ENCODE results near the gene WRAP73. TPM values are rescaled to one million over a fixed set of nuclear protein-coding genes. Genes with fewer than 3 reads are reported as not detected.

The WRAP73 gene
- total RNA-seq, 1 donor, result 28.0 TPM

- no peak for DNase-seq (ENCODE audit: low read depth in 2 of 3, low spot score in 2 of 3)
These were observed 19.5 kb upstream of the WRAP73 start for GRCh38 chr1:3669421-3669821.

GRCh38 chr1:3668585-3669300, 18.8 kb upstream of the WRAP73 start:
- no peak for DNase-seq (ENCODE audit: low read depth in 2 of 3, low spot score in 2 of 3)

DNA sequence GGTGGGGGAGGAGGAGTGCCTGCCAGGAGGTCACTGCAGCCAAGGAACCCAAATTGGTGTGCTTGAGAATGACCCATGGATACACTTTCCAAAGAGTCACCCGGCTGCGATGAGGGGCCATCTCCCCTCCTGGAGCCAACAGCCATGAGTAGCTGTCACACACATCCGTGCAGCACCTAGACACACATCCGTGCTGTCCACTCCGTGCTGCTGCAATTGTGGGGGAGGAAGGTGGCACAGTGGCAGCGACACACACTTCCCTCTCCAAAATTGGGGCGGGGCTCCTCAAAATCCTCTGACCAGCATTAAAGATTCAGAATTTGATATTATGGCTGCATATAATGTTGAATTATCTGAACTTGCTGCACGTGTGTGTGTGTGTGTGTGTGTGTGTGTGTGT, 18.2 kb upstream of the WRAP73 start:
- DNase-seq (ENCODE audit: low read depth in 2 of 3, low spot score in 2 of 3), result no peak

DNA sequence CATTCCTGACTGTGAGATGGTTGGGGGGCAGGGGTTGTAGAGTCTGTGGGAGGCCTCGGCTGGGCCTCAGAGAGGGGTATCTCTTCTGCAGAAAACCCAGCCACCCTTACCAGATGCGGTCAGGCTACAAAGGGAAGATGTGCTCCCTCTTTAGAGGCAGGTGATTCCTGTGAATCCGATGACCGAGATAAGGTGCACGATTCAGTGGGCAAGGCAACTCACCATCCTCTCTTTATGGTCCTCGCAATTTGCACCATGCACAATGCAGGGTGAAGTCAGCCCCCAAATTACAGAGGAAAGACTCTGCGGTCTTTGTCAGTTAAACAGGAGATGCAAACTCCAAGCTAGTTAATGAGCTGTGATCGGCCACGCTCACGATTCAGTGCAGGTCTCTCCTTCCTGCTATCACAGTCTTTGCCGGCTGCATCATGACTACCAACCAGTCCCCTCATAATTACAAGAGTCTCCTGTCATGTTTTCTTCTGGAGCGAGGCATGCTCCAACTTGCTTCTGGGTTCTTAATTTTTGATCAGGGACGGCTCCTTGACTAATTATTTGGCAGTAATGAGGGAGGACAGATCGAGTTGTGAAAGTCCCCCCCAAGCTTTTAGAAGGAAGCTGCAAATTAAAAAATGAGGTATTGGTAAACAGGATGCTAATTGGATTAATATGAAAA, 14.9 kb upstream of the WRAP73 start:
- no peak for DNase-seq (ENCODE audit: low read depth in 2 of 3, low spot score in 2 of 3)

- DNase-seq (ENCODE audit: low read depth in 2 of 3, low spot score in 2 of 3), result no peak
These were observed 14.2 kb upstream of the WRAP73 start for GRCh38 chr1:3663999-3664699.

DNA sequence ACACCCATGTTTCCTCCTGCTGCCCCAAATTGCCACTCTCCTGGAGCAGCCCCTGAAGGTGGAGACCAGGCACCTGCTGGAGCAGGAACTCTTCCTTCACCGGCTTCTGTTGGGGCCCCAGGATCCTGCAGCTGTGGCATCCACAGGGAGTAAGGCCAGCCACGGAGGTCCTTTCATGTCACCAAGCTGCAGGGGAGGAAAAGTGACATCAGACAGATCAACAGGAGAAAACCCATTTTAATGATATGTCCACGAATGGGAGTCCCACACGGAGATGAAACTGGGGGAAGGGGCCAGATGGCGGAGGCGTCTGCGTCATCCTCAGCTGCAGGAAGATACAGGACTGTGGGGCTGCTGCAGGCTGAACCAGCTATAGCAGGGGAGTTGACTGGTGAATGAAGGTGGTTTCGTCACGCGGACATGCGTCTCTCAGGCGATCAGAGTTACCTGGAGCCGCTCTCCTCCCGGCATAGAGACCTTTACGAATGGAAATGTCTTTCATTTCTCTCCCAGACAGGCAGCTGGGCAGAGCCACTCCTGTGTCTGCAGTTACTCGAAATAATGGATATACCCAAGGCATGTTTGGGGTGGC, 12.3 kb upstream of the WRAP73 start:
- DNase-seq (ENCODE audit: low read depth in 2 of 3, low spot score in 2 of 3), result no peak

- DNase-seq (ENCODE audit: low read depth in 2 of 3, low spot score in 2 of 3), result no peak
These were observed 11.7 kb upstream of the WRAP73 start for GRCh38 chr1:3661631-3662030.

- no peak for DNase-seq (ENCODE audit: low read depth in 2 of 3, low spot score in 2 of 3)
These were observed 10.8 kb upstream of the WRAP73 start for GRCh38 chr1:3660704-3661103.

- no peak for DNase-seq (ENCODE audit: low read depth in 2 of 3, low spot score in 2 of 3)
These were observed 9.2 kb upstream of the WRAP73 start for GRCh38 chr1:3659093-3659492.

DNA sequence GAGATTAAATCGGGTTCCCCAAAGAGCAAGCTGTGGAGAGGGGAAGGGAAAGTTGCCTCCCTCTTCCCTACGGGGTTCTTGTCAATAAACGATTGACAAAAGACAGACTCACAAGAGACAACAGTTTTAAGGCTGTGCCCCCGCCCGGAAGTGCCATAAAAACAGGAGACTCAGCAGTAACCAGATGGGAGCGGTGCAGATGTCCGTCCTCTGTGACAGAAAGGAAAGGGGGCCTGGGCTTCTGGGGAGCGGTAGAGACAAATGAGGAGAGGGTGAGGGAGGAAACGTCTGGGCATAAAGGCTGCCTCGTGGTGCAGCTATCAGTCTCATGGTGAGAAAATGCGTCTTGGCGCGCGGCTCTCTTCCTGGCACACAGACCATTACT, 8.3 kb upstream of the WRAP73 start:
- DNase-seq (ENCODE audit: low read depth in 2 of 3, low spot score in 2 of 3), result no peak

DNA sequence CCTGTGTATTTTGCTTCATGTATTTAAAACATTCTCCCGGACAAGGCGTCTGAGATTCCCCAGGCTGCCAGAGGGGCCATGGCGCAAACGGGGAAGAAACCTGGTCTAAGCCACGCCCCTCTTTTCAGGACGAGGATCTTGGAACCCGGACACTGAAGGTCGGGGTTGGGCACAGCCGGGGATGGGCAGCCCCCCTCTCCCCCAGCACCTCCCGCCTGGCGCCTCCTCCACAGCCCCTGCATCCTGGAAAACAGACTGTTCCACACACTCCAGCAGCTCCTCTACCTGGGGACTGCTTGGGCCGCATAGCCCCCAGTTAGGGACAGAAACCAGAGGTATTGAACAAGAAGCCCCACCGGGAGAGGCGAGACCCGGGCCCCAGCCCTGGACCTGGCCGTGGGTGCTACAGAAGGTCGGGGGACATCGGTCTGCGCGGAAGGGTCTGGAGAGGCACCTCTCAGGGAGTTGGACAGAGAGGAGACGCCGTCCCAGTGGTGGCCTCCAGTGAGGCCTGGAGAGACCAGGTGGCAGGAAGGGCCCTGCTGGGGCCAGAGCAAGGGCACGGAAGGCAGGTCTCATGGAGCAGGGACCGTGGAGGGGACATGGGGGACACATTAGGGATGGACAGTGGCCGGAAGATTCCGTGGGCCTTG, 7.8 kb upstream of the WRAP73 start:
- DNase-seq (ENCODE audit: low read depth in 2 of 3, low spot score in 2 of 3), result no peak

DNA sequence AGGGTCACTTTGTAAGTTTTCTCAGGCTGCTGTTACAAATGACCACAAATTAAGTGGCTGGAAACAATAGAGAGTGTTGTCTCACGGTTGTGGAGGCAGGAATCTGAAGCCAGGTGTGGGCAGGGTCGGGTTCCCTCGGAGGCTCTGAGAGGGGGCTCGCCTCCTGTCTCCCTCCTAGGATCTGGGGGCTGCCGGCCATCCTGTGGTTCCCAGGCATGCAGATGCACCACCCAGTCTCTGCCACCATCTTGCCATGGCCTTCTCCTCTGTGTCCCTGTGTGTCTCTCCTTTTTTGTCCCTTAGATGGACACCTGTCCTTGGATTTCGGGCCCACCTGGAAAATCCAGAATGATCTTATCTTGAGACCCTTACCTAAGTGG, 7.2 kb upstream of the WRAP73 start:
- DNase-seq (ENCODE audit: low read depth in 2 of 3, low spot score in 2 of 3), result no peak

- DNase-seq (ENCODE audit: low read depth in 2 of 3, low spot score in 2 of 3), result no peak
These were observed 6.7 kb upstream of the WRAP73 start for GRCh38 chr1:3656450-3657095.

DNA sequence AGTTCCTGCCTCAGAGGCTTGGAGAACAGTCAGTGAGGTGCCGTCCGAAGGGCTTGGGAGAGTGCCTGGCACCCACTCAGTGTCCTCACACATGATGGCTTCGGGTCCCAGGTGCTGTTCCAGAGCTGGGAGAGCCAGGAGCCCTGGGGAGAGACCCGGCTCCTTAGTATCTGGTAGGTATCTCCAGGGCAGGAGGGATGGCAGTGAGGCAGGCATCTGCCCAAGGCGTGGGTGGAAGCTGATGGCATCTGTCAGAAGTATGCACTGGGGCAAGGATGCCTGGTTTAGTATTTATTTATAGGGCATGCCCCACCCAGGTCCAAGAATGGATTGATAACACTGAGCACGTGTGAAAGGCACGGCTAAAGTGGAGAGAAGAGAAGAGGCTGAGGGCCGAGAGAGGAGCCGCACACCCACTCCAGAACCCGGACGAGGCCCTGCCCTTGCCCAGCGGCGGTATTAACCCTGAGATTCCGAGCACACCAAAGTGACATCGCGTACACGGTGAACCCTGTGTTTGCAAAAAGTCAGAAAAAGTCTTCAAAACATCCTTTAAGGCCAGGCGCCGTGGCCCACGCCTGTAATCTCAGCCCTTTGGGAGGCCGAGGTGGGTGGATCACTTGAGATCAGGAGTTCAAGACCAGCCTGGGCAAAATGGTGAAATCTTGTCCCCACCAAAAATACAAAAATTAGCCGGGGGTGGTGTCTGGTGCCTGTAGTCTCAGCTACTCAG, 4.8 kb upstream of the WRAP73 start:
- DNase-seq (ENCODE audit: low read depth in 2 of 3, low spot score in 2 of 3), result no peak

GRCh38 chr1:3653286-3653618, 3.3 kb upstream of the WRAP73 start:
- no peak for DNase-seq (ENCODE audit: low read depth in 2 of 3, low spot score in 2 of 3)

DNA sequence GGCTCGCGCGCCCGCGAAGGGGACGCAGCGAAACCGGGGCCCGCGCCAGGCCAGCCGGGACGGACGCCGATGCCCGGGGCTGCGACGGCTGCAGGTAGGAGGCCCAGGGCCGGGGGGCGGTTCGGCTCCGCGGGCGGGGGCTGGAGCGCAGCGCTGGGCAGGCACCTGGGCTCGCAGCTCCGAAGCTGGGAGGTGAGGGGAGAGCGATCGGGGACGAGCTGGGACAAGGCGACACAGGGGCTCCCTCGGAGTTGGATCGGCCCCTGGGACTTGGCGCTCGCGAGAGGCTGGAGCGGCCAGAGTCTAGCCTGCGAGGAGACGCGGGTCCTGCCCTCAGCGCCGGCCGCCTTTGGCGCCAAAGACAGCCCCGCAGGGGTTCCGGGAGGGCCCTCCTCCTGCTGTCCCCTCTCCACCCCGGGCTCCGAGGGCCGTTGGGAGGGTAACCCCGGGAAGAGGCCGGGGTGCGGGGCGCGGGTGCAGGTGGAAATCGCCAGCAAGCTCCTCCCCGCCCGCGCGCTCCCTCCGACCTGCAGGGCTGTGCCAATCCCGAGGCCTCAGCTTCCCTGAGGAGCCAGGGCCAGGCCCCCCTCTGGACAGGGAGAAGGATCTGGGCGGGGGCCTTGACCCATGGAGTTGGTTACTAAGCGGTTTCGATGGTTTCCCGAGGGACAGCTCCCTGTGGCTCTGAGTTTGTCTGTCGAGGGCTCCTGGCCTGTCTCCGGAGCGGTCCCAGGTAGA, 2.8 kb upstream of the WRAP73 start:
- DNase-seq (ENCODE audit: low read depth in 2 of 3, low spot score in 2 of 3), result no peak

DNA sequence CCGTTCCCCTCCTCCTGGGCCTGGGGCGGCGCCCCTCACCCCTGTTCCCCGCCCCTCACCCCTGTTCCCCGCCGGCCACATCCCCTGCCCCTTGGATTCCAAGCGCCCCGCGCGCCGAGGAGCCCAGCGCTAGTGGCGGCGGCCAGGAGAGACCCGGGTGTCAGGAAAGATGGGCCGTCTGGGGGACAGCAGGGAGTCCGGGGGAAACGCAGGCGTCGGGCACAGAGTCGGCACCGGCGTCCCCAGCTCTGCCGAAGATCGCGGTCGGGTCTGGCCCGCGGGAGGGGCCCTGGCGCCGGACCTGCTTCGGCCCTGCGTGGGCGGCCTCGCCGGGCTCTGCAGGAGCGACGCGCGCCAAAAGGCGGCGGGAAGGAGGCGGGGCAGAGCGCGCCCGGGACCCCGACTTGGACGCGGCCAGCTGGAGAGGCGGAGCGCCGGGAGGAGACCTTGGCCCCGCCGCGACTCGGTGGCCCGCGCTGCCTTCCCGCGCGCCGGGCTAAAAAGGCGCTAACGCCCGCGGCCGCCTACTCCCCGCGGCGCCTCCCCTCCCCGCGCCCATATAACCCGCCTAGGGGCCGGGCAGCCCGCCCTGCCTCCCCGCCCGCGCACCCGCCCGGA, 2.1 kb upstream of the WRAP73 start, which contains the start of gene TP73:
Gene TP73, plus strand, starts transcription at position 587 of the 618 bp plus-strand sequence. CDS start 29,850 bp downstream, outside the sequence.
- DNase-seq (ENCODE audit: low read depth in 2 of 3, low spot score in 2 of 3), result no peak

- no peak for DNase-seq (ENCODE audit: low read depth in 2 of 3, low spot score in 2 of 3)
These were observed 1.4 kb upstream of the WRAP73 start for GRCh38 chr1:3651026-3651929.

All from hematopoietic multipotent progenitor cell (in vitro differentiated cells).